Measurements from ENCODE around the gene DDC.
"Not testable (repeated sequence)": the region's sequence is repeated elsewhere in the genome, so short reads cannot be mapped to it uniquely, and the experiment has no call there.

DDC gene

DNA sequence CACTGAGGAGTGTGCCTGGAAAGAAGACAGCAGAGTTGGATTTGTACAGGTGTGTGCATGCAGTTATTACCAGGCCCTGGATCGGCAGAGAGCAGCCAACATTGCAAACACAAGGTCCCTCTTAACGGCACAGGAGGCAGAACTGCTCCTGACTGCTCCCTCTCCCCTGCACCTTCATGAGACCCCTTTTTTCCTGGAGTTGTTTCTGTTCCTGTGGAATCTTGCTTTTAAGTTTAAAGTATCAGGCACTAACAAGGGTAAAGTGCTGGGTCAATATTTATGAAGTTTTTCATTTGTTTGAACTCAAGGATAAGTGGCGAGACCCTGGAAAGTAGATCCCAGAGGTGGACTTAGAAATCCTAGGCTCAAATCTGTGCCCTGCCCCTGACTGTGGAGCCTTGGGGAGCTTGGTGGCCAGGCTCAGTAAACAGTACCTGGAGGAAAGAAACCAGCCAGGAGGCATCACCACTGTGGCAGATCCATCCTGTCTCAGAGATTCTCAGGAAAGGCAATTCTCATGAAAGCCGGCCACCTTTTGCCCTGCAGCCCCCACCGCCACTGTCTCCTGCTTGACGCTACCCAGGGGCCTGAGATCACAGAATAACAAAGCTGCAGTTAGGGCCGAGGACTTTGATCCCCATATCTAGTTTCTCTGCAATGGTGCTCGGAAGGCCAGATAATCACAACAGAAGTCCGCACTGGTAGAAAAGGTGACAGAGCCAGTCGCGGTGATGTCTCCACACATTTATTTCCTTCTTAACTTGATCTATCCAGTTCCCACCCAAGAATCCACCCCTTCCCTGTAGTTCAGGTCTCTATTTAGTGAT is 36.7 kb downstream of the DDC start:
- DNase-seq (ENCODE audit: low read depth) = no peak

DNA sequence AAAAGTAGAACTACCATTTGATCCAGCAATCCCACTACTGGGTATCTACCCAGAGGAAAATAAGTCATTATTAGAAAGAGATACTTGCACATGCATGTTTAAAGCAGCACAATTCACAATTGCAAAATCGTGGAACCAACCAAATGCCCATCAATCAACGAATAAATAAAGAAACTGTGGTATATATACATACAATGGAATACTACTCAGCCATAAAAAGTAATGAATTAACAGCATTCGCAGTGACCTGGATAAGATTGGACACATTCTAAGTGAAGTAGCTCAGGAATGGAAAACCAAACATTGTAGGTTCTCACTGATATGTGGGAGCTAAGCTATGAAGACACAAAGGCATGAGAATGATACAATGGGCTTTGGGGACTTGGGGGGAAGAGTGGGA is 45.9 kb downstream of the DDC start:
- DNase-seq (ENCODE audit: low read depth) = not testable (repeated sequence)

DNA sequence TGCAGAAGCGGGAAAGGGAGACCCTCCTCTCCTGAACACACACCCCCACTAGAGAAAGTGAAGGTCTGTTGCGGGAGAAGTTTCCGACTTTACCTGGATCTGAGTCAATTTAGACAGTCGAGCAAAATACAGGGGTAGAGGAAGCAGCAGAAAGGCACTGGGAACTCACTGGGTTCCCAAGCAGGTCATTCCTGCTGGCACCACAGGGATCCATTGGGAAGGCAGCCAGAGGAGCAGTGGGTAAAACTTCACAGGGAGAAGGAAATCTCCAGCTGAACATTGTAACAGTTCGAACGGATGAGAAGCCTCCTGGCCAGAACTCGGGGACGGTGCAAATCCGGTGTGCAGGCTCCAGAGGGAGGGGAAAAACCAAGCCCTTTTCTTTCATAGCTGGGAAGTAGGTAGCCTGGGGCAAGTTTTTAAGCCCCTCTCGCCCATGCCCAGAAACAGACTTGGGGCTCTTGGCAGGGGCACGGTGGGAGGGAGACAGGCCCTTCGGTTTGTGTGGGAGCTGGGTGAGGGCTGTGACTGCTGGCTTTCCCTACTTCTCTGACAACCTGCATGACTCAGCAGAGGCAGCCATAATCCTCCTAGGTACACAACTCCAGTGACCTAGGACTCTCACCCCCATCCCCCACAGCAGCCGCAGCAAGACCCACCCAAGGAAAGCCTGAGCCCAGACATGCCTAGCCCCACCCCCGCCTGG is 51.9 kb downstream of the DDC start:
- DNase-seq (ENCODE audit: low read depth) = no peak

DNA sequence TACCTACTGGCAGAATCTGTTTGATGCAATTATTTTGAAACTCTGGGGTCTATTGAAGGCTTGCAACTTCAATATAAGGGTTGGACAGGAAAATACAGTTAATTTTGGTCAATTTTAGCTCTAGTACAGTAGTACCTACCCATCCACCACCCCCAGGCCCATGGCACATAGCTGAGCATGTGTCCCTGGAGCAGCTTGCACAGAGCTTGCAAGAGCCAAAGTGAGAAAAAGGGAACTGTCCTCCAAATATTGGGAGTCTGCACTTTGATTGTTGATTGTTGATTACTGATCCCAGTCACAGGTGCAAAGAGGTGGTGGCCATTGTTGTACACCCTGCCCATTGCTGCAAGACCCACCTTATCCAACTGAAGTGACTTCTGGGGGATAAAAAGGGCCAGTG is 52.8 kb downstream of the DDC start:
- DNase-seq (ENCODE audit: low read depth) = no peak

DNA sequence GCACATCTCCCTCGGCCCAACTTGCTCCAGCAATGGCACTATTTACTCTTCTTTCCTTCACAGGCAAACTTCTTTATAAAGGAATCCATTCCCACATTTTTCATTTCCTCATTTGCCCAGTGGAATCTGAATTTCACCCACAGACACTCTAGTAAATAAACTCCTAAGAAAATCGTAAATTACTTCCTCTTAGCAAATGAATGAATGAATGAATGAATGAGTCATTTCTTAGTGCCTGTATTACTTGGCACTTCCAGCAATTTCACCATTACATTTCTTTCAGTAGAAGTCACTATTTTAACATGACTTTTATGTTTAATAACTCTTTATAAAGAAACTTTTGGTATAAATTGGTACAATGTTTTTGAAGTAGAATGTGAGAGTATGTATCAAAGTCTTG is 55.7 kb downstream of the DDC start:
- no peak for DNase-seq (ENCODE audit: low read depth)

DNA sequence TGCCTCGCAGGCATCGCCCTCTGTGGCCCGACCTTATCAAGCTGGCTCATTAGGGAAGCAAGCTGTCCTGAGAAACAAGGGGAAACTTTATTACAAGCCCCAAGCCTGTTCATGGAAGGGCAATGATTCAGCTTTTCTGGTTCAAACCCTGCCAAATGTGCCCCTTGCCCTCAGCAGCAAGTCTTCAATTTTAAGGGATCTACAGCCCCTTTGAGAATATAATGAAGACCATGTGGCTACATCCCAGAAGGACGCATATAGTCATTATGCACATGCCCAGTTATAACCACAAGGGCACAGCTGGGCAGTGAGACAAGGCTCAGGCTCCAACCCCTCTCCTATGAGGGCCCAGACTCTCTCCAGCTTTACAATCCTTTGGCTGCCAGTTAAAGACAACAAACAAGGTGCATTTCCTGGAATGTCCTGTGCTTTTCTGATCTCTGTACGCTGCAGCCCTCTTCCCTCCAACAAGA is 56.7 kb downstream of the DDC start:
- DNase-seq (ENCODE audit: low read depth) = no peak

DNA sequence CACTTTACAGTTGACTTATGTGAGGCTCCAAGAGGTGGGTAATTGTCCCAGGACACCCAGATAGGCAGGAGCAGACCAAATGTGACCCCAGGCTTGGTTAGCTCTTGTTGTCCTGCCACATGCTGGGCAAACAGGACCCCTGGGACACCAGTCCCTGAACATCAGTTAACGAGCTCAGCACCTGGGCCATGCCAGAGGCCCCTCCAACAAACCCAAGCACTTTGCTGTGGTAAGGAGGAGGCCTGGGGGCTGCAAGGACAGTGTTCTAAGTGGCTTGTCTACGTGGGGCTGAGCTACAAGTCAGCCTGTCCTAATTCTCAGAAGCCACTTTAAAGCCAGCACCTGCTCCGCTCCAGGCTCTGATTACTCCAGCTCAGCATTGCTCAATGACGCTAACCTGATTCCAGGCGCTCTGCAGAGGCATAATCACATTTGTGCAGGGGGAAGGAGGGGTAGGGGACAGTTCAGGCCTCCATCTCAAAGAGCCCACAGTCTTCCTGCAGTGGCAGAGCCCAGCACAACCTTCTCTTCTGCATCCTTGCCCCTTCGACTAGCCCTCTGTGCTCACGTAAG is 57.2 kb downstream of the DDC start:
- no peak for DNase-seq (ENCODE audit: low read depth)

DNA sequence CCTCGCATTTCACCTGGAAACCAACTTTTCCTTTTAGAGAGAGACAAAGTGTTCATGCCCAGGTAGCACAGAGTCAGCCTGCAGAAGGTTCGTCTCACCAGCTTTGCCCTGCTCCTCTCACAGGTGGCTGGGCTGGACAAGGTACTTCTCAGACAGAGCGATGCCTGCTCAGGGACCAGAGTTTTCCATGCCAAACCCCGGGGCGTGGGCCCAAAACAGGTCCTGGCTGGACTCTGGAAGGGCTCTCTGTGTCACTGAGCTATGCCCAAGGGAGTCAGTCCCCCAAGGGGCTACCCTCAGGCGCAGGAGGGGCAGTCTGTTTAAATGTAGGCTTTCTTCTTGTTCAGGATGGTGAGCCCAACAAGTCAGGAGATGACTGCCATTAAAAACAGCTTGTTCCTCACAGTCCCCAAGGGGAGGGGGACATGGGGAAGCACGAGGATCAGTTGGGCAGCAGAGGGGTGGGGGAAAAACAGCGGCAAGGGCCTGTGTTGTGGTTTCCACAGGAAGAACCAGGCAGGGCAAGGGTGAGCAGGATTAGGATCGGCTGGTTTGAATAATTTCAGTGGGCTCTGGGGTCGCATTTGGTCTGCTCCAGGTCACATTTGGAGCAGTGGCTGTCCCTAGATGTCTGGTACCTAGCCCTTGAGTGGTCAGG is 59.5 kb downstream of the DDC start:
- DNase-seq (ENCODE audit: low read depth) = peak; percentile 7

DNA sequence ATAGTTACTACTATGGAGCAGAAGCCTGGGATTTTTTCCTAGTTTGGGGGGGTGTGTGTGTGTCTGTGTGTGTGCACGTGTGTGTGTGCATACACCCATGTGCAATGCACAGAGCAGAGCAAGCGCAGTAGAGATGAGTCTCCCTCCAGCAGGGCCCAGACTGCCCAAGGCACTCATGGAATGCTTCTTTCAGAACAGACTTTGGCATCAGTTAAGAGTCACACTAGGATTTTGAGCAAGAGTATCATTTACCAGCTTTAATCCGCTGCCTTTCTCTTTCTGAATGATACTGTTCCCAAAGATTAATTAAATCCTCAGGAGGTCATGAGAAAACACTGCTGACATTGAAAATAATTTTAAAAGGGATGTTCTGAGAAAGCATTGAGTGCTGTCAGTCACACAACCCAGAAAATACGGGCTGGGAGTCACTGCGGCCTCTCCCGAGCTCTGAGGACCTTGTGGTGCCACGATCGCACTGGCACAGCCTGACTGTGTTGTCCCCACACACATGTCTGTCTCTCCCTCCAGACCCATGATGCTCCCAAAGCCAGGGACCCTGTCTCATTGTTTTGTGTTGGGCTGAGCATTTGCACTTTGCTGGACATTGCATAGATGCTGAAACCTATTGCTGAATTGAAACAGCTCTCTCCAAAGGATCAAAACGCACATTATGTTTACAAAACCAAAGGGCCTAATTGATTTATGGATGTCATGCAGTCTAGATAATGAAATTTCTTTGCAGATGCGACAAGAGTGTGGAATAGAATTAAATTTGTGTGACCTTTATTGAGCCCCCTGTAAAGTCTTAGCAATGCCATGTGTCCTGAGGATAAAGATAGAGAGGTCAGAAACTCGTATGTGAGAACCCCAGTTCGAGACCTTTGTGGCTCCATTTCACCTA is 60.3 kb downstream of the DDC start:
- no peak for DNase-seq (ENCODE audit: low read depth)

DNA sequence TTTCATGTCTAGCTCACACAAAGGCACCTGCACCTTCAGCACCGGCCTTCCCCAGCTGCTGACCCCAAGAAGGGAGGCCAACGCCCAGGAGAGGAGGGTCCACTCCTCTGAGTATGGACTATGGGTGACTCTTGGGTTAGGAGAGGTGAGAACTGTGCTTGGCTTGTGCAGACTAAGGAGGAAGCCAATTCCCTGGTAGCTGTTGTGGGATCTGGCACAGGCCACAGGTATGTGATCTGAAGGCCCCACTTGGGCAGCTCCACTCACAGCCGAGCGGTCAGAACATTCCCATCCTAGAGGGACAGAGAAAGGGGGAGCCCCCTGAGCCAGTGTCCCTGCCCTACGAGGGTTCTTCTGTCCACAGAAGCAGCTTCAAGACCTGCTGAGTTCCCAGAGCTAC is 62.3 kb downstream of the DDC start:
- DNase-seq (ENCODE audit: low read depth) = no peak

DNA sequence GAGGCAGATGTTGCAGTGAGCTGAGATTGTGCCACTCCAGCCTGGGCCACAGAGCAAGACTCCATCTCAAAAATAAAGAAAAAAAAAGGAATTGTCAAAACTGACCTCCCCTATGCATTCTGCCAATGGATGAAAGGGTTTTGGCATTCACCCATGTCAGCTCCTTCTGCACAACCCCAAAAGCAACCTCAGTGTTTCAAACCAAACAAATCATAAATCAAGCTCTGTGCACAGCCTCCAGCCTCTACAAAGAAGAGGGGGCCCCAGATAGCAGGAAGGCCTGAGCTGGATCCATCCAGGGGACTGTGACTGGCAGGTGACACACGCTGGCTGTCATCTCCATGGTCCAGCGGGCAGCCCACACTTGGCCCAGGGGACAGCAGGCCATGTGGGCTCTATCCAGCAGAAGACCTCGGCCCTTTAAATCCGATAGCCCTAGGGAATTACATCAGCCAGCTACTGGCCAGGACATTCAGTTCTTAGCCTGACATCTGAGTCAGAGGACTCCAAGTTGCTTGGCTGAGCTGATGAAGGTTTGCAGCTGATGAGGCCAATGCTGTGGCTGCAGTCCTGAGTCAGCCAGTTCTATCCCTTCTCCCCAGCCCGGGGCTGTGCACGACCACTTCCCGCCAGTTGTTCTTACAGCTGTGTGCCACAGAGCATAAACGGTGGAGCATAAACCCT is 63.1 kb downstream of the DDC start:
- DNase-seq (ENCODE audit: low read depth) = no peak

DNA sequence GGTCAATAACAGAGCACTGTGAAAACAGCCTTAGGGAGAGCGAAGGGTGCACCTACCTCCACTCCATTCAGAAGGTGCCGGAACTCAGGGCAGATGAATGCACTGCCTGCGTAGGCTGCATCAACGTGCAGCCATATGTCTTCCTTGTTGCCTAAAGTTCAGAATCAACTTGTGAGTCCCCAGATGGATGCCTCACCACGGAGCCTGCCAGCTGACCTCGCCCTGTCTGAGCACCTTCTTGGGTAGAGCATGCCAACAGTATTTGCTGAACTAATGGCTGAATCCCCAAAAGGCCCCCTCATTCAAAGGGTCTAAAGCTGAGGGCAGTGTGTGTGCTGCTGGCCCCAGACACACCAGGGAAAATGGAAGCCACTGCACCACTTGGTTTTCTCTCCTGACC is 66.1 kb downstream of the DDC start:
- no peak for DNase-seq (ENCODE audit: low read depth)

DNA sequence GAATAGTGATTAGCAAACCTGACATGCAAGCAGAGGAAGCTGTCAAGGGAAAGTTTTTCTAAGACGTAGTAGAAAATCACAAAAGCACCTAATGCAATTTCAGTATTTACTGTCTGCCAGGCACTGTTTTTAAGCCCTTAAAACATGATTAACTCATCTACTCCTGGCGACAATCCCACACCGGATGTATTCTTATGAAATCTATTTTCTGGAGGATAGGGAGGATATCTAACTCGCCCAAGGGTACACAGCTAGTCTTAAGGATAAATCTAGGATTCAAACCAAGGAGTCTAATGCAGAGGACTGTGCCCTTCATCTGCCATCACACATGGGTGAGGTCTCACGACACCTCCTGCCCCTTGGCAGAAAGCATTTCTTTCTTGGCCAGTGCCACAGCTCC is 67.2 kb downstream of the DDC start:
- DNase-seq (ENCODE audit: low read depth) = no peak

DNA sequence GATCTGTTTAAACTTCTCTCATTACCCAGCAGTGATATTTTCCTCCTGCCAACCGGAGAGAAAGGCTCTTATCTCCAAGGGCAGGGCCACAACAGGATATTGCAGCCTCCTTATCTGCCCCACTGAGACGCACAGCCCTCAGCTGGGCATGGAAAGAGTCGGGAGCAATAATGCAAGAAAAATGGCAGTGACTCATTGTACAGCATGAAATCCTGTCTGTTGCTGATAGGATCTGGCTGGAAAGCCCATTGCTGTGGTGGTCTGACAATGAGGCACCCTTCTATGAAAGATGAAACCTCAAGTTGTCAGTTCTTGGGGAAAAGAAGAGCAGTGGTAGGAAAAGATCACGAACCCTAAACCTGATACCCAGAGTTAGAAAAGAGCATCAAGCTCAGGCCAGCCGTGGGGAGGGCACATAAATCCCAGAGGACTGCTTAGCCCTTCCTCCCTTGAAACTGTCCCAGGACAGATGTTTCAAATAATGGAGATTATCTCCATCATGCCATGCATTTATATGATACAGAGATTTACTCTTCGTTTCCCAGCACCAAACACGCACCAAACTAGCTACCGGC is 68.0 kb downstream of the DDC start:
- DNase-seq (ENCODE audit: low read depth) = peak; percentile 42

DNA sequence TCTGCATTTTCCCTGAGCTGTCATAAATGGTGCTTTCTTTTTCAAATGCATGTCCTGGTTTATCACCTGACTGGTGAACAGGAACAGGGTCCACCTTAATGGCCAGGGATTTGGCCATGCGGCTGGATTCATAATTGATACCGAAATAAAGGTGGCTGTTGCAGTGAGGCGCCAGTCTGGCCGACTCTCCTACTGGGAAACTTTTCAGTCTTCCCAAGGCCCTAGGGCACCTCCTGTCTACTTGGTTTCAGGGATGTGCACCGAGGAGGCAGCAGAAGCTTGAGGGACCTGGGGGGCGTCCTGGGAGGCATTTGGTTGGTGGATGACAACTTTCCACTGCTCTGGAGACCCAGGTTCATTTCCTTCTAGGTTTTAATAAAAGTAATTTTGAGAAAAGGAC is 68.6 kb downstream of the DDC start:
- no peak for DNase-seq (ENCODE audit: low read depth)

DNA sequence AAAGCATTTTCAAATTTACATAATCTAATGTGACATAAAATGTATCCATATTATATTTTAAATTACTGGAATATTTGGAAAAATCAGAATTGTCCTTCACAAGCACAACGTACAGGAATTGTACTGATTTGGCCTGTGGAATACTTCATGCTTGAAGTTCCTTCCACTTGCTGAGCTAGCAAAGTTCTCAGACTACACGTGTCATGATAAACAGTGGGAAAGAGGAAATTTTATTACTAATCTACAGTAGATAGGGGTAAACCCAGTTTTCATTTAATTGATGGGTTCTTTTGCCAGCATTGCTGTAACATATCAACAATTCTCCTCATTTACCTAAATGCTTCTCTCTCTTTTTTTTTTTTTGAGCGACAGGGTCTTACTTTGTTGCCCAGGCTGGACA is 69.5 kb downstream of the DDC start:
- DNase-seq (ENCODE audit: low read depth) = no peak

DNA sequence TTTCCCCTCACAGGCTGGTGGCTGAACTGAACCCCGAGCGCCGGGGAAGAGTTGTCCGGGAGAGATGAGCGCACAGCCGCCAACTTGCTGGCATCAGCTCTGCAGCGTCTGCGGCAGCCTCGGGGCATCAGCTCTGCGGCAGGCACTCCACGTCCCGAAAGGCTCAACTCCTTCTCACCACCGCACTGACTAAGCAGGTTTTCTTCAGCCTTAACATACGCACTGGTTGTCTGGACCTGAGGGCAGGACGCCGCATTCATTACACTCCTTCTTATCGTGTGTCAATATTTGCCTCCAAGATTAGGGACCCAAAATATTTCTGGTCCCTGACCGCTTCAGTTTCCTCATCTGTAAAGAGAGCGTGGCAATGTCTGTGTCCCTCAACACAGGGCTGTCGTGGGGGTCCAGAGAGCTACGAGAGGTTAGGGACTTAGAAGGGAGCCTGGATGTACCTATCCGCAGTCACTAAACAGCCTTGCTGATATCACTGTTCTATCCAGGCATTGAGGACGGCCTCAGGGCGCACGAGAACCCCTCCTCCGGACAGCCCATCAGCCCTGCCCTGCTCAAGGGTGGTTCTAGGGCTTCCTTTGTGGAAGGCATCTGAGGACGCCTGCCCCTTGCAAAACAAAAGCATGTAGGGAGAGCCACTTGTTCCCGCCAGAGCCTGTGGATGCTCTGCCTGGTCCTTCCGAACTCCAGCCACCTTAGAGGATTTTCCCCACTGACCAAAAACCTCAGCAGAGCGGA is 72.3 kb downstream of the DDC start:
- DNase-seq (ENCODE audit: low read depth) = no peak

DNA sequence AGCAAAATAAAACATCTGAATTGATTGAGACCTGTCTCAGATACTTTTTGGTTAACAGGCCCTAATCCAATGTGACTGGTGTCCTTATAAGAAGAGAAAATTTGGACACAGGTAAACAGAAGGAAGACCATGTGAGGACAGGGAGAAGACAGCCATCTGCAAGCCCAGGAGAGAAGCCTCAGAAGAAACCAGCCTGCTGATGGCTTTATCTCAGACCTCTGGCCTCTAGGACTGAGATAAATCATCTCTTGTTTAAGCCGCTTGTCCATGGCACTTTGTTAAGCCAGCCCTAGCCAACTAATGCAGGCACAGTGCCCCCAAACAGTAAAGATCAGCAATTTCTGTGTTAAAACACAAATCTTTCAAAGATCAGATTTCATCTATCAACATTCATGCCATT is 73.3 kb downstream of the DDC start:
- no peak for DNase-seq (ENCODE audit: low read depth)

DNA sequence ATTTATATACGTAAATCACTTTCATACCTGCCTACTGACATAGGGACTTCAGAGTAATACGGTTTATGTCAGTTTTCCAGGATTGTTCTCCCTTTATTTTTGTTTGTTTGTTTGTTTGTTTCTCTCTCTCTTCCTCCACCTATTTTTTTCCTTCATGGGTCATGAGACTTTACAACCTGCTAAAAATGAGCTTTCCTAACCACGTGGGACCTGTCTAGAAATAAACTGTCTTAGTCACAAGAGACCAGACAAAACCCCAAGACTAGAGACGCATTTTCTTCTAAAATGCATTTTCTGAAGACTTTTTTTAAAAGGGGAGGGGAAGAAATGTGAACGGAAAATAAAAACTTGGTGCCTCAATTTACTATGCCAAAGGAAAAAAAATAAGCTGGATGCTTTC is 74.0 kb downstream of the DDC start:
- no peak for DNase-seq (ENCODE audit: low read depth)

DNA sequence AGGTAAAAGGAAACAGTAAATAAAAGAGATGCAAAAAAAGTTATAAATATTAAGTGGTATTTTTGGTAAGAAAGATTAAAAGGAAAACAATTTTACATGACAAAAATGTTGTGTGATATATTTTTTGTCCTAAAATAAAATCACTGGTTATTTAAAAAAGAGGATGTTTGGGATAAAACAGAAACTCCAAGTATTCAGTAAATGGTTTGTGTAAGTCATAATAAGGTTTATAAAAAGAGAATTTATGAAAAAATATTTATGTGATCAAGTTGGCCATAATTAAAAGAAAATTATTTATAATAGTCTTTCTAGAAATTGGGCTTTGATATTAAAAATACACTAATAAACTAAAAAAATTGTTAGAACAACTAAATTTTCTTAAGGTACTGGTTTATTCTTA is 76.8 kb downstream of the DDC start:
- no peak for DNase-seq (ENCODE audit: low read depth)
